SK-N-MC (cell line): Measurements from ENCODE around the gene LANCL1.
A peak's percentile ranks its signal among the peaks of the same experiment; 100 is the strongest.
"Not testable (repeated sequence)": the region's sequence is repeated elsewhere in the genome, so short reads cannot be mapped to it uniquely, and the experiment has no call there.

ENCODE experiments used
- DNase-seq: peaks from one replicate; pipeline ENCODE4 v3.0.0-alpha.2; 2011; ENCODE audit warnings: low read depth, low spot score
- H3K27ac ChIP-seq: fragments of 200-600 bp; sonication (generic); 2 replicates; pipeline ENCODE4 v1.5.1; 2016; ENCODE audit warnings: mixed run types
- H3K36me3 ChIP-seq: fragments of 200-600 bp; sonication (generic); 2 replicates; pipeline ENCODE4 v1.6.1; 2017; ENCODE audit warnings: antibody characterized with exemption, low read length, mixed read lengths; ENCODE audit not compliant: insufficient read depth
- H3K4me3 ChIP-seq: fragments of 200-600 bp; sonication (generic); 2 replicates; pipeline ENCODE4 v1.5.1; 2016
- H3K9ac ChIP-seq: fragments of 200-600 bp; sonication (generic); 2 replicates; pipeline ENCODE4 v1.8.0; 2017; ENCODE audit warnings: mixed run types, mixed read lengths; ENCODE audit not compliant: insufficient read length
- H3K9me3 ChIP-seq: fragments of 200-600 bp; sonication (generic); 2 replicates; pipeline ENCODE4 v1.6.1; 2017; ENCODE audit warnings: low read depth, mild to moderate bottlenecking, antibody characterized with exemption, low read length, moderate library complexity, mixed read lengths
- EZH2 ChIP-seq: fragments of 200-600 bp; sonication (generic); IDR thresholded peaks from one replicate; pipeline ENCODE4 v1.6.1; 2017; ENCODE audit warnings: antibody characterized with exemption
- FOXP2 ChIP-seq: optimal IDR thresholded peaks from 2 replicates; pipeline ENCODE3; 2011; ENCODE audit warnings: mild to moderate bottlenecking, moderate library complexity; ENCODE audit not compliant: insufficient read depth; ENCODE audit errors: extremely low read length, control extremely low read depth
- POLR2AphosphoS5 ChIP-seq: IDR thresholded peaks from 2 replicates; pipeline ENCODE4 v1.6.1; 2012; ENCODE audit warnings: mild to moderate bottlenecking, low read depth, low read length, borderline replicate concordance

LANCL1 gene

GRCh38 chr2:210429403-210430137 is 47.0 kb downstream of the LANCL1 start:
- Histone ChIP-seq H3K9me3 (no peaks in the 10 kb centered on the region), H3K36me3 (peaks cover 65% of the 10 kb centered on the region), H3K27ac (no peak overlapping the region), H3K9ac (no peak overlapping the region), H3K4me3 (no peak overlapping the region)
- DNase-seq = no peak
- TF ChIP-seq FOXP2 (no peak), POLR2AphosphoS5 (no peak), EZH2 (no peak)

GRCh38 chr2:210428393-210429179 is 48.0 kb downstream of the LANCL1 start:
- peaks cover 55% of the 10 kb centered on the region for H3K36me3 ChIP-seq
- no peak for DNase-seq

DNA sequence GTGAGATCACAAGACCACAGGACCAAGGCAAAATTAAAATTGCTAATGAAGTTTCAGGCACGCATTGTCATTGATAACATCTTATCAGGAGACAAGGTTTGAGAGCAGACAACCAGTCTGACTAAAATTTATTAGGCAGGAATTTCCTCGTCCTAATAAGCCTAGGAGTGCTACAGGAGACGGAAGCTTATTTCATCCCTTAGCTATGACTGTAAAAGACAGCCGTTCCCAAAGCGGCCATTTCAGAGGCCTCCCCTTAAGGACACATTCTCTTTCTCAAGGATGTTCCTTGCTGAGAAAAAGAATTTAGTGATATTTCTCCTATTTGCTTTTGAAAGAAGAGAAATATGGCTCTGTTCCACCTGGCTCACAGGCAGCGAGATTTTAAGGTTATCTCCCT is 49.2 kb downstream of the LANCL1 start:
- not testable (repeated sequence) for H3K27ac ChIP-seq, H3K9me3 ChIP-seq, H3K9ac ChIP-seq, H3K4me3 ChIP-seq, DNase-seq
- H3K36me3 ChIP-seq = peaks cover 42% of the 10 kb centered on the region

More at GRCh38 chr2:210428393-210429179, 48.0 kb downstream of the LANCL1 start:
- TF ChIP-seq POLR2AphosphoS5 (no peak), EZH2 (no peak), FOXP2 (no peak)
- Histone ChIP-seq H3K27ac (no peak overlapping the region), H3K4me3 (no peak overlapping the region), H3K9me3 (no peaks in the 10 kb centered on the region), H3K9ac (no peak overlapping the region)

DNA sequence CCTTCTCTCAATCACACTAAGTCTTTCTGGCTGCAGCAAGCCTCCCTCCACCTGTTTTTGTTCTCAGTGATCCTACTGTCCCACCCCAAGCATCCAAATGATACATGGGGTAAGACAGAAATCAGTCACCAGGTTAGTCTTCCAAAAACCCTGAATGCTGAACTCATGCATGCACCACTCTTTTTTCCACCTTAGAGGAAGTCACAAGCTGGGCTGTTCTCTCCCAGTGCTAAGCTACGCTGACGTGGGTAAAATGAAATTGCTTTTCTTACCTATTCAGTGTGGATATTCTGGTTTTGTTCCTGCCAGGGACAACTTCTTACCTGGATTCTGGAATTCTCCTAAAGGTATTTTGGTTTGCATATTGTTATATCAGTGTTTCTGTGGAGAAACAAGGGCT is 54.2 kb downstream of the LANCL1 start:
- H3K4me3 ChIP-seq = no peak overlapping the region
- H3K27ac ChIP-seq = no peak overlapping the region
- no peak for TF ChIP-seq EZH2
- no peak for TF ChIP-seq POLR2AphosphoS5
- no peak for TF ChIP-seq FOXP2
- no peak overlapping the region for H3K9ac ChIP-seq
- H3K9me3 ChIP-seq = no peaks in the 10 kb centered on the region
- no peaks in the 10 kb centered on the region for H3K36me3 ChIP-seq
- DNase-seq = no peak

- H3K9me3 ChIP-seq = no peaks in the 10 kb centered on the region
- 0 out of 2 replicates have a peak overlapping the region, but pooled peaks have one; percentile 7 for H3K27ac ChIP-seq
- TF ChIP-seq EZH2 (no peak), FOXP2 (no peak), POLR2AphosphoS5 (no peak)
- H3K36me3 ChIP-seq = no peaks in the 10 kb centered on the region
- H3K9ac ChIP-seq = no peak overlapping the region
- H3K4me3 ChIP-seq = no peak overlapping the region
- DNase-seq = no peak
These were observed 54.6 kb downstream of the LANCL1 start for GRCh38 chr2:210421916-210422315.

- TF ChIP-seq EZH2 = no peak
- no peak for TF ChIP-seq FOXP2
- TF ChIP-seq POLR2AphosphoS5 = no peak
- Histone ChIP-seq H3K4me3 (no peak overlapping the region), H3K9ac (no peak overlapping the region), H3K36me3 (no peaks in the 10 kb centered on the region), H3K9me3 (no peaks in the 10 kb centered on the region), H3K27ac (no peak overlapping the region)
- no peak for DNase-seq
These were observed 63.9 kb downstream of the LANCL1 start for GRCh38 chr2:210412660-210413059.

DNA sequence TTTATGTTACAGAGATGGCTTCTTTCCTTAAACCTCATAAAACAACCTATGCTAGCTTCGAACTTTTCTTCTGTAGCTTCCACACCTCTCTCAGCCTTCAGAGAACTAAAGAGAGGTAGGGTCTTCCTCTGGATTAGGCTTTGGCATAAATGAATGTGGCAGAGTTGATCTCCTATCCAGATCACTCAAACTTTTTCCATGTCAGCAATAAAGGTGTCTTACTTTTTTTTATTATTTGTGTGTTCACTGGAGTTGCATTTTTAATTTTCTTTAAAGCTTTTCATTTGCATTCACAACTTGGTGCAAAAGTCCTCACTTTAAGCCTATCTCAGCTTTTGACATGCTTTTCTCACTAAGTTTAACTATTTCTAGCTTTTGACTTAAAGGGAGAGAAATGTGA is 66.0 kb downstream of the LANCL1 start:
- no peak for TF ChIP-seq FOXP2
- TF ChIP-seq EZH2 = no peak
- TF ChIP-seq POLR2AphosphoS5 = no peak
- Histone ChIP-seq H3K4me3 (no peak overlapping the region), H3K9me3 (no peaks in the 10 kb centered on the region), H3K27ac (no peak overlapping the region), H3K36me3 (no peaks in the 10 kb centered on the region), H3K9ac (no peak overlapping the region)
- DNase-seq = no peak

DNA sequence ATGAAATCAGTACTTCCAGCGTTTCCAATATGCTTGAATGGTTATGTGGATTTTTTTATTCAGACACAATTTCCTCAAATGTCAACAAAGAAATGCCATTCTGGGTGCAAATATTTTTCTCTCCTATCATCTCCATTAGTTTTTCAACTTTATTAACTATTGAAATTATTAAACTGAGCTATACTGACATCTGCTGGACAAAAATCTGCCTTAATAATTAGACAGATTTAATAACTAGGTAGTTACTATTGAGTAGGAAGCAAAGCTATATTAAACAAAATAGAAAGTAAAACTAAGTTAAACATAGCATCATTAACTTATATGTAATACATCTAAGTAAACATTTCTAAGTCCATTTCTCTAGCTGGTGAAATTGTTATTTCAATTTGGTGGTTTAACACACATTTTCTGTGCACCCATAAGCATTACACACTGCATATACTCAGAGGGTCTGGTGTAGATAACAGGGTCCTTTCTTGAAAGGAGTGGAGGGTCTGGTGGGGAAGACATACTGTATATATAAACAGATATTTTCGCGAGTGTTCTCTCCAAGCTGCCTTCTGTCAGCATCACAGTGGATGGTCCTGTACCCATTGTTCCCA is 77.0 kb downstream of the LANCL1 start:
- DNase-seq = peak; percentile 28
- Histone ChIP-seq H3K9ac (no peak overlapping the region), H3K9me3 (no peaks in the 10 kb centered on the region), H3K4me3 (no peak overlapping the region), H3K27ac (no peak overlapping the region), H3K36me3 (no peaks in the 10 kb centered on the region)
- TF ChIP-seq POLR2AphosphoS5 (no peak), EZH2 (no peak), FOXP2 (no peak)
